HepG2 (cell line): ENCODE data around the gene NR2F6. TPM values are rescaled to one million over a fixed set of nuclear protein-coding genes. Genes with fewer than 3 reads are reported as not detected.

ENCODE experiments used
- CENPX ChIP-seq: sonication (generic); formaldehyde crosslinking; IDR thresholded peaks from 2 replicates; pipeline ENCODE4 v1.9.0; 2021; ENCODE audit warnings: mild to moderate bottlenecking, missing genetic modification reagents, moderate library complexity
- ELF1 ChIP-seq: sonication (generic); formaldehyde crosslinking; IDR thresholded peaks from 2 replicates; pipeline ENCODE4 v1.4.0; 2020; ENCODE audit warnings: missing genetic modification reagents
- KAT8 ChIP-seq: IDR thresholded peaks from 2 replicates; pipeline ENCODE4 v1.6.1; 2016; ENCODE audit warnings: missing genetic modification reagents, missing compliant biosample characterization
- NCOA1 ChIP-seq: sonication (generic); formaldehyde crosslinking; IDR thresholded peaks from 2 replicates; pipeline ENCODE4 v1.9.0; 2021; ENCODE audit warnings: missing genetic modification reagents
- SOX13 ChIP-seq, 3 experiments: fragments of 450-650 bp in 1 of 3; sonication (generic) in 1 of 3; formaldehyde crosslinking in 1 of 3; IDR thresholded peaks in 2 of 3; conservative IDR thresholded peaks in 1 of 3; 2 replicates each; pipeline versions ENCODE4 v1.5.0 to v1.6.1; 2016 to 2020; ENCODE audit warnings: antibody characterized with exemption in 1 of 3, mild to moderate bottlenecking in 1 of 3, missing compliant biosample characterization in 1 of 3, missing genetic modification reagents in 1 of 3, moderate library complexity in 1 of 3
- ZC3H13 ChIP-seq: sonication (generic); formaldehyde crosslinking; IDR thresholded peaks from 2 replicates; pipeline ENCODE4 v1.8.1; 2023; ENCODE audit warnings: mild to moderate bottlenecking, missing genetic modification reagents, moderate library complexity
- ZSCAN31 ChIP-seq: sonication (generic); formaldehyde crosslinking; IDR thresholded peaks from 2 replicates; pipeline ENCODE4 v1.5.0; 2020; ENCODE audit warnings: low read depth, mild to moderate bottlenecking, missing genetic modification reagents
- polyA plus RNA-seq, 8 experiments: library from polyadenylated mRNA; depleted of rRNA in 3 of 8; stranded (reverse) in 7 of 8; unstranded in 1 of 8; fragments of >200 nt; fragmentation: Illumina TruSeq in 4 of 8; extraction: Trizol in 4 of 8; gene quantifications; 2 replicates each; pipeline versions ENCODE4 v1.2.1 to v1.2.3, GENCODE V29; 2011 to 2016; ENCODE audit warnings: low read depth in 4 of 8, missing spikeins in 1 of 8, mixed read lengths in 1 of 8; ENCODE audit not compliant: insufficient read depth in 1 of 8
- total RNA-seq, 5 experiments: library from RNA; depleted of rRNA; stranded (reverse); fragments of >200 nt; fragmentation: Illumina TruSeq; extraction: Trizol; gene quantifications; 2 replicates each; pipeline ENCODE4 v1.2.3, GENCODE V29; 2016; ENCODE audit warnings: low read depth in 1 of 5
- TF ChIP-seq, protein P1 (sequence below): sonication (generic); formaldehyde crosslinking; IDR thresholded peaks from 2 replicates; pipeline ENCODE4 v1.4.0; 2020; ENCODE audit warnings: missing genetic modification reagents
- TF ChIP-seq, protein P2 (sequence below): sonication (generic); formaldehyde crosslinking; IDR thresholded peaks from 2 replicates; pipeline ENCODE4 v1.4.0; 2020; ENCODE audit warnings: missing genetic modification reagents
- TF ChIP-seq, protein P3 (sequence below): sonication (generic); formaldehyde crosslinking; IDR thresholded peaks from 2 replicates; pipeline ENCODE4 v1.8.1; 2023; ENCODE audit warnings: mild to moderate bottlenecking, missing genetic modification reagents
- TF ChIP-seq, protein P4 (sequence below): sonication (generic); formaldehyde crosslinking; IDR thresholded peaks from 2 replicates; pipeline ENCODE4 v1.4.0; 2020; ENCODE audit warnings: missing genetic modification reagents, borderline replicate concordance
- TF ChIP-seq, protein P5 (sequence below): sonication (generic); formaldehyde crosslinking; IDR thresholded peaks from 2 replicates; pipeline ENCODE4 v1.5.0; 2020; ENCODE audit warnings: missing genetic modification reagents

The NR2F6 gene
- total and polyA plus RNA-seq, 2 of the 13 experiments (the other 11 are each of a cell fraction or from before 2014, with no cell fraction given): 30.9 to 72.4 TPM

DNA sequence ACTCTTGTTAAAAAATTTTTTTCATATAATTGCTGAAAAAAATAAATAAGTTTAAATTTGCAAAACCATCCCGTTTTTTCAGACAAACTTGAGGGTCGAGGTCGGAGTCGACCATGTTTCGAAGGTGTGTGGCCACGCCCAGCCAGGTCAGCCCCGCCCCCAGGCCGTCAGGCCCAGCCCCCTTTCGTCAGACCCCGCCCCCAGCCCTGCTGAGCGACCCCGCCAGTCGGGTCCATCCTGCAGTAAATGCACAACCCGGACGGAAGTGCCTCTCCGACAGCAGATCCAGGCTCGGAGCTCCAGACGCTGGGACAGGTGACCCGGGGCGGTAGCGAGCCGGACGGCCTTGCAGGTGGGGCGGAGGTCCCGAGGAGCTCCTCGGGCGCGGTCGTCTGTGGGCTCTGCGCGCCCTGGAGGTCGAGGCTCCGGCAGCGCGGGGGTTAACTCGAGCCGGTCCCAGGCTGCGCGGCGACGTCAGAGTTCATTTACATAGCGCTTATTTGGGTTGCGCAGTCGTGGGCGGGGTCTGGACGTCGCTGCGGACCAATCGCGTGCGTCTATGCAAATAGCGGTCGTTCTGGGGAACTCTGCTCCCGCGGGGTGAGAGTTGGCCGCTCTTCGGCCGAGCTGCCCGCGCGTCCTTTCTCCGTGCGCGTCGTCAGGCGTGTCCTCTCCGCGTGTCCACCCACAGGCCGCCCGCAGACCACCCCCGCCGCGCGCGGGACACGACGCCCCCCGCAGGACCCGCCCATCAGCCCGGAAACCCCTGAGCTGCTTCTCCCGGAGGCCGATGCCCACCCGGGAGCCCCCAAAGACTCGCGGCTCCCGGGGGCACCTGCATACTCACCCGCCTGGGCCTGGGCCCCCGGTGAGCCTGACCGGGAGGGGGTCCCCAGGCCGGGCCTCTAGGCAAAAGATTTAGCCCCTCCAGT, 19.5 kb downstream of the NR2F6 start, which contains the start of gene OCEL1 (continued):
- TF ChIP-seq CENPX (CRISPR knock-in tag) (no peak), ZC3H13 (CRISPR knock-in tag) (peak; percentile 78; the same call in 1 of the 2 replicates), SOX13 (IDR thresholded peaks at IDR 0.05) (no peak), SOX13 (CRISPR knock-in tag; conservative IDR thresholded peaks at IDR 0.05 in 1 of 2, IDR thresholded peaks at IDR 0.05 in 1 of 2) (no peak), NCOA1 (CRISPR knock-in tag) (no peak), ELF1 (CRISPR knock-in tag) (peak; percentile 79), ZSCAN31 (CRISPR knock-in tag) (peak; percentile 66), KAT8 (peak; percentile 45)
- TF ChIP-seq, protein P1, sequence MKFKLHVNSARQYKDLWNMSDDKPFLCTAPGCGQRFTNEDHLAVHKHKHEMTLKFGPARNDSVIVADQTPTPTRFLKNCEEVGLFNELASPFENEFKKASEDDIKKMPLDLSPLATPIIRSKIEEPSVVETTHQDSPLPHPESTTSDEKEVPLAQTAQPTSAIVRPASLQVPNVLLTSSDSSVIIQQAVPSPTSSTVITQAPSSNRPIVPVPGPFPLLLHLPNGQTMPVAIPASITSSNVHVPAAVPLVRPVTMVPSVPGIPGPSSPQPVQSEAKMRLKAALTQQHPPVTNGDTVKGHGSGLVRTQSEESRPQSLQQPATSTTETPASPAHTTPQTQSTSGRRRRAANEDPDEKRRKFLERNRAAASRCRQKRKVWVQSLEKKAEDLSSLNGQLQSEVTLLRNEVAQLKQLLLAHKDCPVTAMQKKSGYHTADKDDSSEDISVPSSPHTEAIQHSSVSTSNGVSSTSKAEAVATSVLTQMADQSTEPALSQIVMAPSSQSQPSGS (CRISPR knock-in tag): peak; percentile 86
- TF ChIP-seq, protein P2, sequence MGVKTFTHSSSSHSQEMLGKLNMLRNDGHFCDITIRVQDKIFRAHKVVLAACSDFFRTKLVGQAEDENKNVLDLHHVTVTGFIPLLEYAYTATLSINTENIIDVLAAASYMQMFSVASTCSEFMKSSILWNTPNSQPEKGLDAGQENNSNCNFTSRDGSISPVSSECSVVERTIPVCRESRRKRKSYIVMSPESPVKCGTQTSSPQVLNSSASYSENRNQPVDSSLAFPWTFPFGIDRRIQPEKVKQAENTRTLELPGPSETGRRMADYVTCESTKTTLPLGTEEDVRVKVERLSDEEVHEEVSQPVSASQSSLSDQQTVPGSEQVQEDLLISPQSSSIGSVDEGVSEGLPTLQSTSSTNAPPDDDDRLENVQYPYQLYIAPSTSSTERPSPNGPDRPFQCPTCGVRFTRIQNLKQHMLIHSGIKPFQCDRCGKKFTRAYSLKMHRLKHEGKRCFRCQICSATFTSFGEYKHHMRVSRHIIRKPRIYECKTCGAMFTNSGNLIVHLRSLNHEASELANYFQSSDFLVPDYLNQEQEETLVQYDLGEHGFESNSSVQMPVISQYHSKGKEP (CRISPR knock-in tag): no peak
- TF ChIP-seq, protein P3, sequence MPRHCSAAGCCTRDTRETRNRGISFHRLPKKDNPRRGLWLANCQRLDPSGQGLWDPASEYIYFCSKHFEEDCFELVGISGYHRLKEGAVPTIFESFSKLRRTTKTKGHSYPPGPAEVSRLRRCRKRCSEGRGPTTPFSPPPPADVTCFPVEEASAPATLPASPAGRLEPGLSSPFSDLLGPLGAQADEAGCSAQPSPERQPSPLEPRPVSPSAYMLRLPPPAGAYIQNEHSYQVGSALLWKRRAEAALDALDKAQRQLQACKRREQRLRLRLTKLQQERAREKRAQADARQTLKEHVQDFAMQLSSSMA (CRISPR knock-in tag): no peak
- TF ChIP-seq, protein P4, sequence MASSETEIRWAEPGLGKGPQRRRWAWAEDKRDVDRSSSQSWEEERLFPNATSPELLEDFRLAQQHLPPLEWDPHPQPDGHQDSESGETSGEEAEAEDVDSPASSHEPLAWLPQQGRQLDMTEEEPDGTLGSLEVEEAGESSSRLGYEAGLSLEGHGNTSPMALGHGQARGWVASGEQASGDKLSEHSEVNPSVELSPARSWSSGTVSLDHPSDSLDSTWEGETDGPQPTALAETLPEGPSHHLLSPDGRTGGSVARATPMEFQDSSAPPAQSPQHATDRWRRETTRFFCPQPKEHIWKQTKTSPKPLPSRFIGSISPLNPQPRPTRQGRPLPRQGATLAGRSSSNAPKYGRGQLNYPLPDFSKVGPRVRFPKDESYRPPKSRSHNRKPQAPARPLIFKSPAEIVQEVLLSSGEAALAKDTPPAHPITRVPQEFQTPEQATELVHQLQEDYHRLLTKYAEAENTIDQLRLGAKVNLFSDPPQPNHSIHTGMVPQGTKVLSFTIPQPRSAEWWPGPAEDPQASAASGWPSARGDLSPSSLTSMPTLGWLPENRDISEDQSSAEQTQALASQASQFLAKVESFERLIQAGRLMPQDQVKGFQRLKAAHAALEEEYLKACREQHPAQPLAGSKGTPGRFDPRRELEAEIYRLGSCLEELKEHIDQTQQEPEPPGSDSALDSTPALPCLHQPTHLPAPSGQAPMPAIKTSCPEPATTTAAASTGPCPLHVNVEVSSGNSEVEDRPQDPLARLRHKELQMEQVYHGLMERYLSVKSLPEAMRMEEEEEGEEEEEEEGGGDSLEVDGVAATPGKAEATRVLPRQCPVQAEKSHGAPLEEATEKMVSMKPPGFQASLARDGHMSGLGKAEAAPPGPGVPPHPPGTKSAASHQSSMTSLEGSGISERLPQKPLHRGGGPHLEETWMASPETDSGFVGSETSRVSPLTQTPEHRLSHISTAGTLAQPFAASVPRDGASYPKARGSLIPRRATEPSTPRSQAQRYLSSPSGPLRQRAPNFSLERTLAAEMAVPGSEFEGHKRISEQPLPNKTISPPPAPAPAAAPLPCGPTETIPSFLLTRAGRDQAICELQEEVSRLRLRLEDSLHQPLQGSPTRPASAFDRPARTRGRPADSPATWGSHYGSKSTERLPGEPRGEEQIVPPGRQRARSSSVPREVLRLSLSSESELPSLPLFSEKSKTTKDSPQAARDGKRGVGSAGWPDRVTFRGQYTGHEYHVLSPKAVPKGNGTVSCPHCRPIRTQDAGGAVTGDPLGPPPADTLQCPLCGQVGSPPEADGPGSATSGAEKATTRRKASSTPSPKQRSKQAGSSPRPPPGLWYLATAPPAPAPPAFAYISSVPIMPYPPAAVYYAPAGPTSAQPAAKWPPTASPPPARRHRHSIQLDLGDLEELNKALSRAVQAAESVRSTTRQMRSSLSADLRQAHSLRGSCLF (CRISPR knock-in tag): no peak
- TF ChIP-seq, protein P5, sequence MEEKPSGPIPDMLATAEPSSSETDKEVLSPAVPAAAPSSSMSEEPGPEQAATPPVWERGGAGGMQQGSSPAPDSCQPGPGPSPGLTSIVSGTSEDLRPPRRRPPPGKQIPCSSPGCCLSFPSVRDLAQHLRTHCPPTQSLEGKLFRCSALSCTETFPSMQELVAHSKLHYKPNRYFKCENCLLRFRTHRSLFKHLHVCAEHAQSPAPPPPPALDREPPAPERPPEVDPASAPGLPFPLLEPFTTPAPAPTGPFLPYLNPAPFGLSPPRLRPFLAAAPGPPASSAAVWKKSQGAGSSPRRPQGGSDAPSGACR (CRISPR knock-in tag): no peak
